A673 (cell line): ENCODE results near the gene TPPP. TPM values are rescaled to one million over a fixed set of nuclear protein-coding genes. Genes with fewer than 3 reads are reported as not detected.
"Not testable (repeated sequence)": the region's sequence is repeated elsewhere in the genome, so short reads cannot be mapped to it uniquely, and the experiment has no call there.

ENCODE experiments used
- BruUV-seq: library from RNA; stranded (reverse); fragments of 400-500 nt; replicated peaks from 2 replicates; lab custom pipeline; 2021; lab: Mats Ljungman, UMichigan
- CTCF ChIA-PET: fragments of 300-600 bp; sonication (Branson Sonifier 250); formaldehyde crosslinking; loops from one replicate; lab custom pipeline; 2022; ENCODE audit warnings: antibody characterized with exemption; lab: Charles Lee
- POLR2A ChIA-PET: fragments of 300-600 bp; sonication (Branson Sonifier 250); formaldehyde crosslinking; loops from one replicate; lab custom pipeline; 2022; ENCODE audit warnings: antibody characterized with exemption; ENCODE audit not compliant: low non-redundant PET; lab: Charles Lee
- DNase-seq: peaks from one replicate; pipeline ENCODE4 v3.0.0-alpha.2; 2015; ENCODE audit warnings: low spot score
- H3K27ac ChIP-seq: fragments of 200-600 bp; sonication (generic); 2 replicates; pipeline ENCODE4 v1.5.1; 2016; ENCODE audit warnings: mixed run types, low read depth, mild to moderate bottlenecking, mixed read lengths, antibody characterized with exemption, low read length; ENCODE audit not compliant: poor library complexity, severe bottlenecking
- H3K27me3 ChIP-seq: fragments of 200-600 bp; sonication (generic); replicated peaks from 2 replicates; pipeline ENCODE4 v1.6.1; 2017; ENCODE audit warnings: mixed run types, low read depth, mild to moderate bottlenecking, mixed read lengths, antibody characterized with exemption, low read length; ENCODE audit not compliant: insufficient read depth, poor library complexity
- H3K36me3 ChIP-seq: fragments of 200-600 bp; sonication (generic); 2 replicates; pipeline ENCODE4 v1.6.1; 2016; ENCODE audit warnings: mixed run types, mild to moderate bottlenecking, mixed read lengths, antibody characterized with exemption, low read length; ENCODE audit not compliant: insufficient read depth, poor library complexity, severe bottlenecking
- H3K4me1 ChIP-seq: fragments of 200-600 bp; sonication (generic); 2 replicates; pipeline ENCODE4 v1.6.1; 2017; ENCODE audit warnings: mixed run types, mild to moderate bottlenecking, mixed read lengths, antibody characterized with exemption, low read length; ENCODE audit not compliant: insufficient read depth, poor library complexity, severe bottlenecking
- H3K4me3 ChIP-seq: fragments of 200-600 bp; sonication (generic); 2 replicates; pipeline ENCODE4 v1.5.1; 2016; ENCODE audit warnings: low read depth, mixed run types, mild to moderate bottlenecking, mixed read lengths, low read length; ENCODE audit not compliant: poor library complexity, severe bottlenecking
- H3K9me3 ChIP-seq: fragments of 200-600 bp; sonication (generic); 2 replicates; pipeline ENCODE4 v1.6.1; 2016; ENCODE audit warnings: mixed run types, low read depth, mild to moderate bottlenecking, mixed read lengths, antibody characterized with exemption, low read length; ENCODE audit not compliant: poor library complexity, severe bottlenecking
- CTCF ChIP-seq: fragments of 300-800, 200-600 bp; sonication (generic); conservative IDR thresholded peaks from 2 replicates; pipeline ENCODE4 v1.5.1; 2017; ENCODE audit warnings: low read depth, mild to moderate bottlenecking, antibody characterized with exemption, low read length, moderate library complexity, mixed read lengths
- EZH2 ChIP-seq: fragments of 200-600 bp; sonication (generic); IDR thresholded peaks from 2 replicates; pipeline ENCODE4 v1.6.1; 2017; ENCODE audit warnings: borderline replicate concordance, low read depth, mild to moderate bottlenecking, mixed read lengths, antibody characterized with exemption, low read length; ENCODE audit not compliant: poor library complexity, severe bottlenecking
- intact Hi-C: fragments of 100-400 bp; cut with micrococcal nuclease; formaldehyde crosslinking; loops from one replicate; pipeline ENCODE4 v1.10.0; 2022; ENCODE audit not compliant: unreplicated experiment
- total RNA-seq: library from RNA; stranded (reverse); gene quantifications from 2 replicates; pipeline ENCODE4 v1.2.3, GENCODE V29; 2021

The TPPP gene
- total RNA-seq, 1 experiment from 2014 or later, result 0.19 TPM

- DNase-seq, H3K4me1 ChIP-seq, H3K27ac ChIP-seq, BruUV-seq, H3K36me3 ChIP-seq, POLR2A ChIA-PET, H3K4me3 ChIP-seq, intact Hi-C loops, CTCF ChIA-PET: not testable (repeated sequence)
- Histone ChIP-seq H3K9me3 (peaks cover 14% of the 10 kb centered on the region), H3K27me3 (peaks cover 33% of the 10 kb centered on the region)
These were observed 30.2 kb upstream of the TPPP start for GRCh38 chr5:723309-723708.

GRCh38 chr5:719379-719778 lies 26.2 kb upstream of the TPPP start:
- BruUV-seq, CTCF ChIA-PET: not testable (repeated sequence)

DNA sequence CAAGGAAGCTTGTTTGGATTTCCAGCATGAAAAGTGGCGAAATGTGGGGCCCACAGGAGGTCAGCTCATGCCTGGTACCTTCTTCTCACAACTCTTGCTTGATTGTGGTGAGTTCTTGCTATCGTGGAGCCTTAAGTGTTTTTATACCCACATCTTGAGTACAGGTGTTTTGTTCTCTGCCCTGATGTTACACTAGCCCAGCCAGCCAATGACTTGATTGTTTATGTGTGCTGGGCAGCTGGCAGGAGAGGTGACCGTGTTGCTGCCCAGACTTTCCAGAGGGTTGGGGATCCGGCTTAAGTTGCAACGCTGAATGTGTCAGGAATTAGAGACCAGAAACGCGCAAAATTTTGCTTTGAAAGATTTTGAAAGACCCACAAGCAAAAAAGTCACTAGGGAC lies 24.0 kb upstream of the TPPP start:
- intact Hi-C loops, result loop anchor here (5.0 kb wide), 1 partner anchor 75 kb away; no protein-coding TSS in a partner anchor
- ChIA-PET POLR2A (no interaction called here), CTCF (no interaction called here)
- no peak overlapping the region for H3K4me3 ChIP-seq
- H3K9me3 ChIP-seq, result peaks cover 14% of the 10 kb centered on the region
- H3K27me3 ChIP-seq, result peaks cover 43% of the 10 kb centered on the region
- no TSS peak for BruUV-seq
- H3K27ac ChIP-seq, result no peak overlapping the region
- H3K36me3 ChIP-seq, result no peaks in the 10 kb centered on the region
- DNase-seq, result no peak
- H3K4me1 ChIP-seq, result no peaks in the 10 kb centered on the region
- TF ChIP-seq EZH2 (no peak), CTCF (no peak)

More at GRCh38 chr5:719379-719778, 26.2 kb upstream of the TPPP start:
- H3K36me3 ChIP-seq, POLR2A ChIA-PET, H3K4me1 ChIP-seq, DNase-seq, H3K4me3 ChIP-seq, H3K27ac ChIP-seq: not testable (repeated sequence)
- peaks cover 14% of the 10 kb centered on the region for H3K9me3 ChIP-seq
- peaks cover 44% of the 10 kb centered on the region for H3K27me3 ChIP-seq
- intact Hi-C loops, result loop anchor here (5.0 kb wide), 1 partner anchor 73 kb away; no protein-coding TSS in a partner anchor

GRCh38 chr5:716740-717139 lies 23.6 kb upstream of the TPPP start:
- Histone ChIP-seq H3K27me3 (peaks cover 43% of the 10 kb centered on the region), H3K9me3 (peaks cover 14% of the 10 kb centered on the region)
- intact Hi-C loops, result loop anchor here (5.0 kb wide), 1 partner anchor 76 kb away; no protein-coding TSS in a partner anchor
- H3K4me3 ChIP-seq, BruUV-seq, H3K4me1 ChIP-seq, POLR2A ChIA-PET, H3K36me3 ChIP-seq, CTCF ChIA-PET, DNase-seq, H3K27ac ChIP-seq: not testable (repeated sequence)

DNA sequence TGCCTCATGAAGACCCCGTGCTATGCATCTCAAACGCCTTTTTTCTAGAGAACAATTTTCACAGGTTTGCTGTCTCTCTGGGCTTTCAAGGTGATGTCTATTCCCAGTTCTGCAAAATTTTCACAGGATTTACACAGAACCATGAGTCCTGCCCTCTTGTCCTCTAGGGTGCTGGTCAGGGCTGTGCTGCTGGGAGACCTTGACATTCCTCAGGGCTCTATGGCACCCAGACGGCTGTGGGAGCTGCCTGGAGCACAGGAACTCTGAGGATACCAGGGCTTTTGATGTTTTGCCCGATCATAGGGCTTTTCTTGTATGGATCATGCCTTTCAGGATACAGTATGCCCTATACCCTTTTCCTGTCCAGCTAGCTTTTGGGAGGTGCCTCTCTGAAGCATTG lies 22.5 kb upstream of the TPPP start:
- POLR2A ChIA-PET, DNase-seq, H3K27ac ChIP-seq, H3K36me3 ChIP-seq, CTCF ChIA-PET, H3K4me3 ChIP-seq, BruUV-seq, H3K4me1 ChIP-seq: not testable (repeated sequence)
- intact Hi-C loops, result loop anchor here (5.0 kb wide), 1 partner anchor 77 kb away; no protein-coding TSS in a partner anchor
- Histone ChIP-seq H3K9me3 (peaks cover 14% of the 10 kb centered on the region), H3K27me3 (peaks cover 40% of the 10 kb centered on the region)

DNA sequence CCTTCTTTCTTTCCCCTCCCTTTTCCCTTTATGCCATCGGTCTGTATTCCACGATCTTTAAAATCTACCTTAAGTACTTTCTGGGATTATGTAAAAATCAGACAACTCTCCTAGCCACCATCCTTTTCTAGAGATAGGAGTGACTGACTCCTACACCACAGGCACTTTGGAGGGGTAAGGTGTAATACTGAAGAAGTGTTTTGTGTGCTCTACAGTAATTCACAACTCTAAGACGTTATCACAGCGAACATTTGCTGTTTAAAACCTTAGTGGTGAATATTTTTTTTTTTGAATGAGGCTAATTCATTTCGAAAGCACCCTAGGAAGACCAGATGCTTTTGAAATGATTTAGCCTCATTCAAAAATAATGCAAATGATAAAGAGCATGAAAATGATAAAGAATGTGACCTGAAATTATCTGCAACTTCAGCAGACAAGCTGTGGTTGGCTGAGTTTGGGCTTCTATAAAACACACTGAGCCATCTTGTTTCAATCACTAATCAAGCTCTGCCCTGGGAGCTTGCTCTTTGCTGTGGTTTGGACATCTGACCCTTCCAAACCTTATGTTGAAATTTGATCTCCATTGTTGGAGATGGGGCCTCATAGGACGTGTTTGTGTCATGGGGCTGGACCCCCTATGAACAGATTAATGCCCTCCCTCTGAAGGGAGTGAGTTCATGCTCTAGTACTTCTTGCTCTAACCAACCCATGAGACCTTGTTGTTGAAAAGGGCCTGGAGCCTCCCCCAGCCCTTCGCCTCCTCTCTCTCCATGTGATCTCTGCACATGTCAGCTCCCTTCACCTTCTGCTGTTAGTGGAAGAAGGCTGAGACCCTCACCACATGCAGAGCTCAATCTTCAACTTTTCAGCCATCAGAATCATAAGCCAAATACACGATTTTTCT lies 21.3 kb upstream of the TPPP start:
- H3K27ac ChIP-seq, H3K4me3 ChIP-seq, BruUV-seq, H3K4me1 ChIP-seq, POLR2A ChIA-PET, H3K9me3 ChIP-seq, CTCF ChIA-PET, H3K36me3 ChIP-seq, DNase-seq: not testable (repeated sequence)
- peaks cover 28% of the 10 kb centered on the region for H3K27me3 ChIP-seq
- intact Hi-C loops, result loop anchor here (5.0 kb wide), 1 partner anchor 78 kb away; no protein-coding TSS in a partner anchor
